ENCODE measurements around the gene LCNL1.

The LCNL1 gene

GRCh38 chr9:137029058-137029936, 46.5 kb downstream of the LCNL1 start:
- H2AFZ ChIP-seq (ENCODE audit: low read depth, low read length): no peak overlapping the region
- no peak overlapping the region for H3K14ac ChIP-seq (ENCODE audit: low read length in 2 of 2)
- 42% methylated on average over 16 of the region's 19 CpGs for WGBS
- H3K4me3 ChIP-seq (ENCODE audit: insufficient read depth in 1 of 2, low read depth in 1 of 2, low read length in 2 of 2): peak overlapping the region in 1 of 2 experiments; percentile 77
- H4K91ac ChIP-seq (ENCODE audit: low read length): no peak overlapping the region
- H3K9ac ChIP-seq (ENCODE audit: low read length): no peak overlapping the region
- H3K27me3 ChIP-seq (ENCODE audit: control insufficient read depth in 1 of 2, insufficient read depth in 1 of 2, low read length in 2 of 2): peaks cover 4 to 11% of the 10 kb centered on the region in 2 experiments
- no peak overlapping the region for H3K4ac ChIP-seq (ENCODE audit: low read depth in 1 of 2, low read length in 2 of 2)
- no peak overlapping the region for H3K23ac ChIP-seq (ENCODE audit: low read length in 2 of 2)
- no peak overlapping the region for H3K27ac ChIP-seq (ENCODE audit: low read length, poor library complexity, severe bottlenecking)
- H2BK15ac ChIP-seq (ENCODE audit: low read depth, poor library complexity, severe bottlenecking): no peak overlapping the region
- no peaks in the 10 kb centered on the region for H3K36me3 ChIP-seq (ENCODE audit: control insufficient read depth in 1 of 2, insufficient read depth in 2 of 2, low read depth in 1 of 2, low read length in 2 of 2)
- peak overlapping the region in 1 of 2 experiments; percentile 8 for H3K18ac ChIP-seq (ENCODE audit: low read depth in 1 of 2, low read length in 2 of 2)
- no peak overlapping the region for H4K8ac ChIP-seq (ENCODE audit: low read length)
- peak; percentile 75 for DNase-seq
- no peak overlapping the region for H2BK5ac ChIP-seq (ENCODE audit: low read depth, low read length, poor library complexity, severe bottlenecking)
- H2AK5ac ChIP-seq (ENCODE audit: low read length, severe bottlenecking): no peak overlapping the region
- peaks cover 28% of the 10 kb centered on the region for H3K4me1 ChIP-seq (ENCODE audit: control insufficient read depth, insufficient read depth, low read depth, low read length)
- no peaks in the 10 kb centered on the region for H3K79me1 ChIP-seq (replicated peaks; ENCODE audit: low read length, poor library complexity, severe bottlenecking)
- no peak overlapping the region for H2BK120ac ChIP-seq (ENCODE audit: low read depth, low read length)
- H3K9me3 ChIP-seq (ENCODE audit: control insufficient read depth, low read length): no peaks in the 10 kb centered on the region
- H2BK12ac ChIP-seq (ENCODE audit: low read length in 2 of 2): peak overlapping the region in 1 of 2 experiments; percentile 25
- peak overlapping the region; percentile 87 for H3K4me2 ChIP-seq (ENCODE audit: low read length, poor library complexity, severe bottlenecking)

- peaks cover 29% of the 10 kb centered on the region for H3K4me1 ChIP-seq (ENCODE audit: control insufficient read depth, insufficient read depth, low read depth, low read length)
- no peaks in the 10 kb centered on the region for H3K36me3 ChIP-seq (ENCODE audit: control insufficient read depth in 1 of 2, insufficient read depth in 2 of 2, low read depth in 1 of 2, low read length in 2 of 2)
- H2BK5ac ChIP-seq (ENCODE audit: low read depth, low read length, poor library complexity, severe bottlenecking): no peak overlapping the region
- no peaks in the 10 kb centered on the region for H3K9me3 ChIP-seq (ENCODE audit: control insufficient read depth, low read length)
- no peak overlapping the region for H3K27ac ChIP-seq (ENCODE audit: low read length, poor library complexity, severe bottlenecking)
- no peak overlapping the region for H4K8ac ChIP-seq (ENCODE audit: low read length)
- H3K9ac ChIP-seq (ENCODE audit: low read length): no peak overlapping the region
- no peaks in the 10 kb centered on the region for H3K79me1 ChIP-seq (replicated peaks; ENCODE audit: low read length, poor library complexity, severe bottlenecking)
- H2BK15ac ChIP-seq (ENCODE audit: low read depth, poor library complexity, severe bottlenecking): no peak overlapping the region
- no peak overlapping the region for H3K4me2 ChIP-seq (ENCODE audit: low read length, poor library complexity, severe bottlenecking)
- peaks cover 4 to 11% of the 10 kb centered on the region in 2 experiments for H3K27me3 ChIP-seq (ENCODE audit: control insufficient read depth in 1 of 2, insufficient read depth in 1 of 2, low read length in 2 of 2)
- no peak overlapping the region for H3K23ac ChIP-seq (ENCODE audit: low read length in 2 of 2)
- H3K4ac ChIP-seq (ENCODE audit: low read depth in 1 of 2, low read length in 2 of 2): no peak overlapping the region
- H3K18ac ChIP-seq (ENCODE audit: low read depth in 1 of 2, low read length in 2 of 2): no peak overlapping the region
- 83% methylated on average over 14 of the region's 15 CpGs for WGBS
- no peak overlapping the region for H3K4me3 ChIP-seq (ENCODE audit: insufficient read depth in 1 of 2, low read depth in 1 of 2, low read length in 2 of 2)
- no peak overlapping the region for H2BK120ac ChIP-seq (ENCODE audit: low read depth, low read length)
- H4K91ac ChIP-seq (ENCODE audit: low read length): no peak overlapping the region
- DNase-seq: no peak
- H3K14ac ChIP-seq (ENCODE audit: low read length in 2 of 2): no peak overlapping the region
- no peak overlapping the region for H2BK12ac ChIP-seq (ENCODE audit: low read length in 2 of 2)
- no peak overlapping the region for H2AK5ac ChIP-seq (ENCODE audit: low read length, severe bottlenecking)
- H2AFZ ChIP-seq (ENCODE audit: low read depth, low read length): no peak overlapping the region
Observed at GRCh38 chr9:137030006-137030405, 47.2 kb downstream of the LCNL1 start.

GRCh38 chr9:137030538-137031527, 48.0 kb downstream of the LCNL1 start:
- no peak overlapping the region for H3K18ac ChIP-seq (ENCODE audit: low read depth in 1 of 2, low read length in 2 of 2)
- no peak overlapping the region for H4K8ac ChIP-seq (ENCODE audit: low read length)
- no peak overlapping the region for H3K9ac ChIP-seq (ENCODE audit: low read length)
- 93% methylated on average over 65 of the region's 65 CpGs for WGBS
- peaks cover 0 to under 1% of the 10 kb centered on the region in 2 experiments for H3K36me3 ChIP-seq (ENCODE audit: control insufficient read depth in 1 of 2, insufficient read depth in 2 of 2, low read depth in 1 of 2, low read length in 2 of 2)
- no peaks in the 10 kb centered on the region for H3K9me3 ChIP-seq (ENCODE audit: control insufficient read depth, low read length)
- H3K14ac ChIP-seq (ENCODE audit: low read length in 2 of 2): no peak overlapping the region
- H2AK5ac ChIP-seq (ENCODE audit: low read length, severe bottlenecking): no peak overlapping the region
- no peaks in the 10 kb centered on the region for H3K79me1 ChIP-seq (replicated peaks; ENCODE audit: low read length, poor library complexity, severe bottlenecking)
- H4K91ac ChIP-seq (ENCODE audit: low read length): peak overlapping the region; percentile 10
- DNase-seq: no peak
- H2AFZ ChIP-seq (ENCODE audit: low read depth, low read length): no peak overlapping the region
- no peak overlapping the region for H2BK5ac ChIP-seq (ENCODE audit: low read depth, low read length, poor library complexity, severe bottlenecking)
- H3K4me2 ChIP-seq (ENCODE audit: low read length, poor library complexity, severe bottlenecking): no peak overlapping the region
- no peak overlapping the region for H2BK12ac ChIP-seq (ENCODE audit: low read length in 2 of 2)
- peaks cover 25% of the 10 kb centered on the region for H3K4me1 ChIP-seq (ENCODE audit: control insufficient read depth, insufficient read depth, low read depth, low read length)
- H3K23ac ChIP-seq (ENCODE audit: low read length in 2 of 2): no peak overlapping the region
- no peak overlapping the region for H3K4ac ChIP-seq (ENCODE audit: low read depth in 1 of 2, low read length in 2 of 2)
- H3K27me3 ChIP-seq (ENCODE audit: control insufficient read depth in 1 of 2, insufficient read depth in 1 of 2, low read length in 2 of 2): peaks cover 4 to 11% of the 10 kb centered on the region in 2 experiments
- H2BK15ac ChIP-seq (ENCODE audit: low read depth, poor library complexity, severe bottlenecking): no peak overlapping the region
- H3K4me3 ChIP-seq (ENCODE audit: insufficient read depth in 1 of 2, low read depth in 1 of 2, low read length in 2 of 2): no peak overlapping the region
- no peak overlapping the region for H3K27ac ChIP-seq (ENCODE audit: low read length, poor library complexity, severe bottlenecking)
- H2BK120ac ChIP-seq (ENCODE audit: low read depth, low read length): no peak overlapping the region
